ENCODE data around the gene ABT1. TPM values are rescaled to one million over a fixed set of nuclear protein-coding genes. Genes with fewer than 3 reads are reported as not detected.

Gene ABT1
- total RNA-seq, 2 experiments from 2014 or later, result 27.7 to 27.9 TPM

DNA sequence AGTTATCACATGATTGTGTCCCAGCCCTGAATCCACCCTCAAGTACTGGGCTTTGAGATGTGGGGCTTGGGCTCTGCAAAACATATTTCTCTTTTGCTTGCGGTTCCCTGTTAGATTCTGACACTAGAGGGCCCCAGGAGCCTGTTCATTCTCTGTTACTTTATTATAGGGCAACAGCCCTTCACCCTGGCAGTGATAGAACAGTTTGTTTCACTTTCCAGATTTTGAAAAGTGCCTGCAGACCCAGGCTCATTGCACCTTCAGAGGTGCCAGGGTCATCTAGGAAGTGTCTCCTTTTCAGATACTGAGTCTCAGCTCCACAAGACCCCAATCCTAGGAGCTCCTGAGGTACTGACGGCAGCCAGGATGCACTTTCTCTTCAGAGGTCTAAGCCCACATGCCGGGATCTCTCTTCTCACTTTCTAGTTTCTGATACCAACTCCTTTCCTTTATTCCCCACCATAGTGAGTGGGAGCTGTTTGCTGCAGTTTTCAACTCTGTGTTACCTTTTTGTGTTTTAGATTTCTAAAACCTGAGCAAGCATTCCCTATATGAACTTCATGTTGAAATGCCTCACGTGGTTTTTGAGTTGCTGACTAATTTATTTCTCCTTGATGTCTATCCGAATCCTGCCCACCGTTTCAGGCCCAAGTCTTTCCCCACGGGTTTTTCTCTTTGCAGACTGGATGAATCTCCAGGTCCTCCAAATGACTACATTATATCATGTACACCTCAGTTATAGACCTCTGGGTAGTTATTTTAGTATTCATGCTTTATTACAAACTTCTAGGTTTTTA lies 10.9 kb downstream of the ABT1 start:
- no peaks in the 10 kb centered on the region for H3K36me3 Mint-ChIP-seq (ENCODE audit: low read depth)
- peak; percentile 81 for DNase-seq
- no peaks in the 10 kb centered on the region for H3K9me3 Mint-ChIP-seq
- ATAC-seq, result peak; percentile 92
- POLR2A ChIA-PET, result interaction anchor here (0.8 kb wide), 1 partner anchor 24 kb away, joined by 3 read pairs; no protein-coding TSS in a partner anchor
- CTCF ChIA-PET, result interaction anchor here (0.8 to 1.4 kb wide), 7 partner anchors 11 to 501 kb away, joined by 3 to 8 read pairs (median 3); no protein-coding TSS in a partner anchor
- intact Hi-C loops (cut with micrococcal nuclease), result loop anchor here (2.0 kb wide), 1 partner anchor 471 kb away; no protein-coding TSS in a partner anchor
- H3K4me3 Mint-ChIP-seq, result peak overlapping the region; percentile 60
- H3K27me3 Mint-ChIP-seq, result peaks cover 5% of the 10 kb centered on the region
- peak overlapping the region; percentile 63 for H3K27ac Mint-ChIP-seq
- TF ChIP-seq CTCF (IDR thresholded peaks at IDR 0.05), result peak; percentile 74
- H3K4me1 Mint-ChIP-seq (ENCODE audit: low read depth), result peaks cover 30% of the 10 kb centered on the region

DNA sequence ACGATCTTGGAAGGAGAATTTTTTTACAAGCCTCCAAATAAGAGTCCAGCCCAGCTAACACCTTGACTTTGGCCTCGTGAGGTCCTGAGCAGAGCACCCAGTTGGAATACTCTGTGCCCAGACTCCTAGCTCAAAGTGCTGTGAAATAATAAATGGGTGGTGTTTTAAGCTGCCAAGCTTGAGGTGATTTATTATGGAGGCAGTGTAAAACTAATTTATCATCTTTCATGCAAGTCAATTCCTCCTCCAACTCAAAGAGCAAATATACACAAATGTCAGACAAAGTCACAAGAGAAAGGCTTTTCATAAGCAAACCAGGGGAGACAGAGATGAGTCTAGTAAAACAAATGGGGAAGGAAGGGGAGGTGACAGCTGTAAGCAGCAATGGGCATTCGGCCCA lies 12.7 kb downstream of the ABT1 start:
- ATAC-seq (no peak), DNase-seq (no peak)
- Mint-ChIP-seq H3K27ac (no peak overlapping the region), H3K4me1 (ENCODE audit: low read depth) (peaks cover 28% of the 10 kb centered on the region), H3K9me3 (no peaks in the 10 kb centered on the region), H3K27me3 (peaks cover 22% of the 10 kb centered on the region), H3K4me3 (no peak overlapping the region), H3K36me3 (ENCODE audit: low read depth) (no peaks in the 10 kb centered on the region)
- intact Hi-C loops (cut with micrococcal nuclease), result loop anchor here (2.0 kb wide), 1 partner anchor 469 kb away; no protein-coding TSS in a partner anchor
- POLR2A ChIA-PET, result no interaction called here
- CTCF ChIA-PET, result interaction anchor here (1.3 to 2.1 kb wide), 2 partner anchors 23 to 470 kb away, joined by 3 to 11 read pairs; no protein-coding TSS in a partner anchor
- TF ChIP-seq CTCF (IDR thresholded peaks at IDR 0.05), result no peak

DNA sequence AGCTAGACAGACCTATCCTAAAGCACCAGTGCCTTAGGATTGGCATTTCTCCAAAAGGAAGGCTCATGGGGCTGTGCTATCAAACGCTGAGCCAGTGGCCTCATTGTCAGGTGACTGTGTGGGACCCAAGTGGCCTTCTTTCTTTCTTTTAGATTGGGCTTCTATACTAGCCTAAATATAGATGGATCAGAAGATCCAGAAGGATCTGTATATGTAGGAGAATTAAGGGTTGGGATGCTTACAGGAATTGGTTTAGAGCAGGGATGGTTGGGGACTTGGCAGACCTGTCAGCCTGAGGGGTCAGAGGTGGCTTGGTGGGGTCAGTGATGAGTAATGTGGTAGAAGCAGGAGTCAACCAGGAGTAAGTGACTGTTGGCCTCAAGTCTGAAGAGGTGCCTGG lies 14.8 kb downstream of the ABT1 start:
- CTCF ChIA-PET, result no interaction called here
- ATAC-seq, result no peak
- H3K36me3 Mint-ChIP-seq (ENCODE audit: low read depth), result no peaks in the 10 kb centered on the region
- DNase-seq, result no peak
- POLR2A ChIA-PET, result interaction anchor here (1.4 kb wide), 1 partner anchor 12 kb away, joined by 4 read pairs; no protein-coding TSS in a partner anchor
- peaks cover 22% of the 10 kb centered on the region for H3K4me1 Mint-ChIP-seq (ENCODE audit: low read depth)
- H3K4me3 Mint-ChIP-seq, result no peak overlapping the region
- intact Hi-C loops (cut with micrococcal nuclease), result no loop called here
- H3K27me3 Mint-ChIP-seq, result peaks cover 33% of the 10 kb centered on the region
- H3K9me3 Mint-ChIP-seq, result peaks cover 2% of the 10 kb centered on the region
- TF ChIP-seq CTCF (IDR thresholded peaks at IDR 0.05), result no peak
- no peak overlapping the region for H3K27ac Mint-ChIP-seq

DNA sequence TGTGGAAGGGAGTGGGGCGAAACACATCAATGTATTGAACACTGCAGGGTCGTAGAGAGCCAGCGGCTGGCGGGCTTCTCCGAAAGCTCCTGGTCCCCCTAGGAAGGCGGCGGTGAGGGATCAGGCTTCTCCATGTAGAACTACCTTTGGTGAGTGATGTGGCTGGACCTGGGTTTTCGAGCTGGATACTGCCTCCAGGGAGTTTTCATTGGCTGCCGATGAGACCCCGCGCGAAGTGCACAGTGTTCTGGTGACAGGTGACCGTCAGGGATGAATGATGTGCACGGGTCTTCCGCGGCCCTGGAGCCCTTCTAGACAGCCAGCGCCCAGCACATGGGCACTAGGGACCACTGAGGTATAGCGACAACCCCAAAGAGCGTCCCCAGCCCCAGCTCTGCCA lies 16.4 kb downstream of the ABT1 start:
- Mint-ChIP-seq H3K9me3 (peaks cover 2% of the 10 kb centered on the region), H3K4me1 (ENCODE audit: low read depth) (peaks cover 14% of the 10 kb centered on the region), H3K4me3 (peak overlapping the region; percentile 70), H3K27ac (no peak overlapping the region), H3K36me3 (ENCODE audit: low read depth) (no peaks in the 10 kb centered on the region), H3K27me3 (peaks cover 36% of the 10 kb centered on the region)
- ChIA-PET CTCF (interaction anchor here (1.5 kb wide), 1 partner anchor 18 kb away, joined by 4 read pairs; no protein-coding TSS in a partner anchor), POLR2A (no interaction called here)
- ATAC-seq (no peak), DNase-seq (no peak)
- intact Hi-C loops (cut with micrococcal nuclease), result no loop called here
- TF ChIP-seq CTCF (IDR thresholded peaks at IDR 0.05), result no peak
